Measurements from ENCODE around the gene YIPF1. TPM values are rescaled to one million over a fixed set of nuclear protein-coding genes. Genes with fewer than 3 reads are reported as not detected.

The YIPF1 gene
- total and polyA plus RNA-seq, 10 of the 15 experiments (the other 5 are each of a cell fraction or from before 2014, with no cell fraction given): 13.0 to 36.0 (median 20.3) TPM

DNA sequence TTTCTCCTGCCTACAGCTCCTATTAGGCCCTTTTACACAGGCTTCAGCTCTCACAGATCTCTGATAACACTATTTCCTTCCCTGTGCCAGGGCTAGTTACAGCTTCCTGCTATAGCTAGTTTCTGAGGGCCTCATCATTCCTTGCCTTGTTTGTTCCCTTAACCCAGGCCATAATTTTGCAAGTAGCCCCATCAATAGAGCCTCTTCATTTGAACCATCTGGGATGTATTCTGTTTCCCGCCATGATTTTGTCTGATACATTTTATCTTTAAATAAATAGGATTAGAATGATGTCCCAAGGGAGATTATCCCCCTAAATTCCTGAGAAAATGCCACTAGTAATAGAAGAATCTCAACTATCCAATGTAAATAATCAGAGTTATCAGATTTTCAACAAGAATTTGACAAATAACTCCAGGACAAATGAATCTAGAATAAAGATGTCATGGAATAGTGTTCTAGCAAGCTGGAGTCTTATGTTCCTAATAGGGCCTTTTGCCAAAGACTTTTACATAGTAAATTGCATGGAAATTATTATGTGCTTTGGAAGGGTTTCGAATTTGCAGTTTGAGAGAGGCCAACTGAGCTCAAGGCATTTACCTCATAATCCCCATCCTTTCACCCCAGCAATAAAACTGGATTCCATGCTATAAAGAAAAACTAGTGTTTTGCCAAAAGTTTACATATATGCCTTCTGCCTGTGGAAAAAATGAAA lies 39.8 kb upstream of the YIPF1 start:
- no peaks in the 10 kb centered on the region for H3K4me1 ChIP-seq (ENCODE audit: control insufficient read depth, insufficient read depth, low read length)
- H2AFZ ChIP-seq (ENCODE audit: control insufficient read depth, low read depth, low read length): no peak overlapping the region
- intact Hi-C loops (cut with micrococcal nuclease; ENCODE audit: unreplicated experiment) (no loop called here), in situ Hi-C loops (cut with MboI) (no loop called here)
- SMC1A ChIA-PET (ENCODE audit: uncharacterized antibody, unreplicated experiment): interaction anchor here (0.7 to 1.2 kb wide), 4 partner anchors 11 to 88 kb away, joined by 3 to 4 read pairs (median 3); no protein-coding TSS in a partner anchor
- FAIRE-seq (no peak), ATAC-seq (no peak), DNase-seq (ENCODE audit: low read depth, low spot score) (no peak)
- no peaks in the 10 kb centered on the region for H3K79me2 ChIP-seq (ENCODE audit: control insufficient read depth, insufficient read depth, low read length)
- RAD21 ChIA-PET (ENCODE audit: unreplicated experiment): interaction anchor here (1.1 kb wide), 1 partner anchor 16 kb away, joined by 3 read pairs; the partner anchor contains the start of genes IFT25 and LRRC42
- peaks cover 0 to 13% of the 10 kb centered on the region in 2 experiments; a peak in 2 of 4 replicates for H3K36me3 ChIP-seq (ENCODE audit: control insufficient read depth in 2 of 2, insufficient read depth in 2 of 2, low read length in 1 of 2)
- BruUV-seq (replicated peaks): no TSS peak
- WGBS (ENCODE audit: insufficient coverage, insufficient replicate concordance, low lambda C conversion rate, missing lambda C conversion rate): 92% methylated on average over 2 of the region's 2 CpGs
- H3K9me3 ChIP-seq (replicated peaks; ENCODE audit: control insufficient read depth, insufficient read depth, low read length): peaks cover 6% of the 10 kb centered on the region; the same call in 2 of the 3 replicates
- no peak overlapping the region for H3K27ac ChIP-seq (ENCODE audit: control insufficient read depth, insufficient read depth)
- POLR2A ChIA-PET: no interaction called here
- CTCF ChIA-PET: interaction anchor here (1.3 kb wide), 1 partner anchor 27 kb away, joined by 3 read pairs; no protein-coding TSS in a partner anchor
- no peak overlapping the region for H3K4me3 ChIP-seq
- H3K4me2 ChIP-seq (ENCODE audit: control insufficient read depth, insufficient read depth): no peak overlapping the region
- H4K20me1 ChIP-seq (ENCODE audit: control insufficient read depth, insufficient read depth): no peaks in the 10 kb centered on the region
- H3K9ac ChIP-seq (ENCODE audit: control insufficient read depth, insufficient read depth, low read length): no peak overlapping the region
- H3K27me3 ChIP-seq (replicated peaks in 1 of 2; ENCODE audit: control insufficient read depth in 2 of 2, insufficient read depth in 2 of 2, low read length in 1 of 2): no peaks in the 10 kb centered on the region
- TF ChIP-seq DPF2 (IDR thresholded peaks at IDR 0.05): no peak
- TF ChIP-seq SMAD5 (IDR thresholded peaks at IDR 0.05; ENCODE audit: low read depth): no peak
- no peak for TF ChIP-seq ETV6 (conservative IDR thresholded peaks at IDR 0.05 in 1 of 2, IDR thresholded peaks at IDR 0.05 in 1 of 2; ENCODE audit: borderline replicate concordance in 1 of 2, low read depth in 1 of 2)
- no peak for TF ChIP-seq MLLT1 (IDR thresholded peaks at IDR 0.05)
- TF ChIP-seq STAT3 (IDR thresholded peaks at IDR 0.05; ENCODE audit: low read depth, low read length): no peak
- TF ChIP-seq TCF7 (IDR thresholded peaks at IDR 0.05; ENCODE audit: borderline replicate concordance): no peak
- no peak for TF ChIP-seq FOS (IDR thresholded peaks at IDR 0.05; ENCODE audit: borderline replicate concordance, extremely low read depth, insufficient read length)
- TF ChIP-seq RBBP5 (conservative IDR thresholded peaks at IDR 0.05): no peak
- TF ChIP-seq MEF2A (IDR thresholded peaks at IDR 0.05; ENCODE audit: insufficient read depth, low read depth, low read length): no peak
- no peak for TF ChIP-seq NFIC (IDR thresholded peaks at IDR 0.05; ENCODE audit: low read depth, low read length)
- TF ChIP-seq, protein P1, sequence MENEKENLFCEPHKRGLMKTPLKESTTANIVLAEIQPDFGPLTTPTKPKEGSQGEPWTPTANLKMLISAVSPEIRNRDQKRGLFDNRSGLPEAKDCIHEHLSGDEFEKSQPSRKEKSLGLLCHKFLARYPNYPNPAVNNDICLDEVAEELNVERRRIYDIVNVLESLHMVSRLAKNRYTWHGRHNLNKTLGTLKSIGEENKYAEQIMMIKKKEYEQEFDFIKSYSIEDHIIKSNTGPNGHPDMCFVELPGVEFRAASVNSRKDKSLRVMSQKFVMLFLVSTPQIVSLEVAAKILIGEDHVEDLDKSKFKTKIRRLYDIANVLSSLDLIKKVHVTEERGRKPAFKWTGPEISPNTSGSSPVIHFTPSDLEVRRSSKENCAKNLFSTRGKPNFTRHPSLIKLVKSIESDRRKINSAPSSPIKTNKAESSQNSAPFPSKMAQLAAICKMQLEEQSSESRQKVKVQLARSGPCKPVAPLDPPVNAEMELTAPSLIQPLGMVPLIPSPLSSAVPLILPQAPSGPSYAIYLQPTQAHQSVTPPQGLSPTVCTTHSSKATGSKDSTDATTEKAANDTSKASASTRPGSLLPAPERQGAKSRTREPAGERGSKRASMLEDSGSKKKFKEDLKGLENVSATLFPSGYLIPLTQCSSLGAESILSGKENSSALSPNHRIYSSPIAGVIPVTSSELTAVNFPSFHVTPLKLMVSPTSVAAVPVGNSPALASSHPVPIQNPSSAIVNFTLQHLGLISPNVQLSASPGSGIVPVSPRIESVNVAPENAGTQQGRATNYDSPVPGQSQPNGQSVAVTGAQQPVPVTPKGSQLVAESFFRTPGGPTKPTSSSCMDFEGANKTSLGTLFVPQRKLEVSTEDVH (IDR thresholded peaks at IDR 0.05; ENCODE audit: low read depth, partially characterized antibody): no peak
- no peak for TF ChIP-seq ASH2L (IDR thresholded peaks at IDR 0.05; ENCODE audit: borderline replicate concordance, low read depth)
- no peak for TF ChIP-seq PML (IDR thresholded peaks at IDR 0.05; ENCODE audit: low read length)
- TF ChIP-seq ESRRA (IDR thresholded peaks at IDR 0.05; ENCODE audit: low read length): no peak
- TF ChIP-seq, protein P2, sequence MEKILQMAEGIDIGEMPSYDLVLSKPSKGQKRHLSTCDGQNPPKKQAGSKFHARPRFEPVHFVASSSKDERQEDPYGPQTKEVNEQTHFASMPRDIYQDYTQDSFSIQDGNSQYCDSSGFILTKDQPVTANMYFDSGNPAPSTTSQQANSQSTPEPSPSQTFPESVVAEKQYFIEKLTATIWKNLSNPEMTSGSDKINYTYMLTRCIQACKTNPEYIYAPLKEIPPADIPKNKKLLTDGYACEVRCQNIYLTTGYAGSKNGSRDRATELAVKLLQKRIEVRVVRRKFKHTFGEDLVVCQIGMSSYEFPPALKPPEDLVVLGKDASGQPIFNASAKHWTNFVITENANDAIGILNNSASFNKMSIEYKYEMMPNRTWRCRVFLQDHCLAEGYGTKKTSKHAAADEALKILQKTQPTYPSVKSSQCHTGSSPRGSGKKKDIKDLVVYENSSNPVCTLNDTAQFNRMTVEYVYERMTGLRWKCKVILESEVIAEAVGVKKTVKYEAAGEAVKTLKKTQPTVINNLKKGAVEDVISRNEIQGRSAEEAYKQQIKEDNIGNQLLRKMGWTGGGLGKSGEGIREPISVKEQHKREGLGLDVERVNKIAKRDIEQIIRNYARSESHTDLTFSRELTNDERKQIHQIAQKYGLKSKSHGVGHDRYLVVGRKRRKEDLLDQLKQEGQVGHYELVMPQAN (conservative IDR thresholded peaks at IDR 0.05): no peak
- TF ChIP-seq ZNF274 (IDR thresholded peaks at IDR 0.05; ENCODE audit: insufficient read depth, insufficient read length): no peak
